Measurements from ENCODE around the gene MAL. TPM values are rescaled to one million over a fixed set of nuclear protein-coding genes. Genes with fewer than 3 reads are reported as not detected.

Gene MAL
- total and polyA plus RNA-seq, 2 of the 13 experiments (the other 11 are each of a cell fraction or from before 2014, with no cell fraction given) = not detected

- Histone ChIP-seq H4K20me1 (ENCODE audit: insufficient read depth, low read length) (no peaks in the 10 kb centered on the region), H3K9ac (ENCODE audit: insufficient read depth, low read depth, low read length) (no peak overlapping the region), H3K27ac (ENCODE audit: extremely low read length, insufficient read depth, low read length) (no peak overlapping the region), H3K27me3 (ENCODE audit: control insufficient read depth in 1 of 2, insufficient read depth in 2 of 2, low read length in 2 of 2) (peaks cover 4 to 51% of the 10 kb centered on the region in 2 experiments; a peak in 4 of 5 replicates), H2AFZ (ENCODE audit: low read length) (no peak overlapping the region), H3K4me3 (replicated peaks in 1 of 3; ENCODE audit: insufficient read depth in 1 of 3, low read depth in 2 of 3, low read length in 3 of 3) (no peak overlapping the region), H3K79me2 (ENCODE audit: insufficient read depth, low read length) (no peaks in the 10 kb centered on the region), H3K36me3 (replicated peaks in 1 of 2; ENCODE audit: control insufficient read depth in 1 of 2, insufficient read depth in 2 of 2, low read length in 2 of 2) (no peaks in the 10 kb centered on the region), H3K9me3 (ENCODE audit: low read length) (no peaks in the 10 kb centered on the region), H3K4me1 (ENCODE audit: insufficient read depth, low read length) (no peaks in the 10 kb centered on the region), H3K4me2 (ENCODE audit: low read depth, low read length) (no peak overlapping the region)
- CTCF ChIA-PET (ENCODE audit: low intra/inter-chr PET ratio, low total read pairs) = no interaction called here
- TF ChIP-seq MEIS2 (CRISPR knock-in tag; IDR thresholded peaks at IDR 0.05) (no peak), ZNF180 (CRISPR knock-in tag; IDR thresholded peaks at IDR 0.05; ENCODE audit: borderline replicate concordance, low read depth) (no peak), ZNF362 (CRISPR knock-in tag; IDR thresholded peaks at IDR 0.05; ENCODE audit: borderline replicate concordance) (no peak), NR2F6 (IDR thresholded peaks at IDR 0.05) (no peak), NR2F6 (CRISPR knock-in tag; IDR thresholded peaks at IDR 0.05) (no peak), JARID2 (CRISPR knock-in tag; IDR thresholded peaks at IDR 0.05; ENCODE audit: insufficient replicate concordance) (no peak), NR2F1 (CRISPR knock-in tag; IDR thresholded peaks at IDR 0.05) (no peak), MTF1 (CRISPR knock-in tag; IDR thresholded peaks at IDR 0.05) (no peak), ETV5 (CRISPR knock-in tag; IDR thresholded peaks at IDR 0.05; ENCODE audit: borderline replicate concordance) (no peak), MXD4 (CRISPR knock-in tag; IDR thresholded peaks at IDR 0.05) (no peak), ZNF768 (CRISPR knock-in tag; IDR thresholded peaks at IDR 0.05) (no peak), RFXAP (CRISPR knock-in tag; IDR thresholded peaks at IDR 0.05; ENCODE audit: borderline replicate concordance) (no peak), U2AF2 (IDR thresholded peaks at IDR 0.05; ENCODE audit: low read depth, low read length) (no peak), KLF13 (CRISPR knock-in tag; IDR thresholded peaks at IDR 0.05) (no peak), CENPX (CRISPR knock-in tag; IDR thresholded peaks at IDR 0.05) (no peak), GMEB2 (CRISPR knock-in tag; IDR thresholded peaks at IDR 0.05; ENCODE audit: low read depth) (no peak), KLF9 (CRISPR knock-in tag; IDR thresholded peaks at IDR 0.05; ENCODE audit: low read depth) (no peak), ZFP36 (IDR thresholded peaks at IDR 0.05; ENCODE audit: borderline replicate concordance, low read depth, low read length, partially characterized antibody) (no peak), ZNF567 (CRISPR knock-in tag; IDR thresholded peaks at IDR 0.05; ENCODE audit: borderline replicate concordance) (no peak), CREBL2 (CRISPR knock-in tag; IDR thresholded peaks at IDR 0.05; ENCODE audit: borderline replicate concordance) (no peak), ZNF251 (CRISPR knock-in tag; IDR thresholded peaks at IDR 0.05) (no peak)
- in situ Hi-C loops (cut with HindIII; ENCODE audit: extremely low pct_ligation_motif_present, low pct_unique_long_range_greater_than_20kb) (no loop called here), intact Hi-C loops (cut with micrococcal nuclease; ENCODE audit: unreplicated experiment) (no loop called here)
- POLR2A ChIA-PET = no interaction called here
- WGBS (ENCODE audit: low lambda C conversion rate) = 0% methylated on average over 2 of the region's 5 CpGs
- DNase-seq (ENCODE audit: low spot score) (no peak), FAIRE-seq (no peak), ATAC-seq (no peak)
- BruUV-seq (replicated peaks) = no TSS peak
Observed at GRCh38 chr2:95001051-95001562, 24.4 kb upstream of the MAL start.

Measured in HepG2 (cell line).